Measurements from ENCODE around the gene AGO4. TPM values are rescaled to one million over a fixed set of nuclear protein-coding genes. Genes with fewer than 3 reads are reported as not detected.
"Not testable (repeated sequence)": the region's sequence is repeated elsewhere in the genome, so short reads cannot be mapped to it uniquely, and the experiment has no call there.

The AGO4 gene
- total RNA-seq, 2 donors from 2014 or later, result 6.9 to 11.9 TPM

- Histone ChIP-seq H3K9me3 (no peaks in the 10 kb centered on the region), H3K4me1 (peaks cover 20% of the 10 kb centered on the region), H3K27me3 (no peaks in the 10 kb centered on the region), H3K27ac (no peak overlapping the region), H3K36me3 (replicated peaks in 1 of 2; ENCODE audit: insufficient read depth in 1 of 2, low read depth in 2 of 2) (no peaks in the 10 kb centered on the region), H3K4me3 (no peak overlapping the region)
- DNase-seq, result no peak
- intact Hi-C loops (cut with DNase I), result no loop called here
- no peak for TF ChIP-seq POLR2A (IDR thresholded peaks at IDR 0.05)
- no peak for TF ChIP-seq CTCF (IDR thresholded peaks at IDR 0.05)
- no peak for ATAC-seq
- 58 to 70% methylated on average over 2 of the region's 2 CpGs for WGBS, 2 donors
Measured at GRCh38 chr1:35810096-35810881, 2.5 kb downstream of the AGO4 start.

- H3K27ac ChIP-seq; intact Hi-C loops (cut with DNase I); H3K27me3 ChIP-seq; H3K4me3 ChIP-seq; H3K9me3 ChIP-seq; DNase-seq; ATAC-seq; H3K36me3 ChIP-seq (replicated peaks in 1 of 2; ENCODE audit: insufficient read depth in 1 of 2, low read depth in 2 of 2): not testable (repeated sequence)
- H3K4me1 ChIP-seq, result peaks cover 15% of the 10 kb centered on the region
- WGBS, 2 donors, result 94 to 95% methylated on average over 5 of the region's 5 CpGs
Measured at GRCh38 chr1:35812754-35813153, 4.9 kb downstream of the AGO4 start.

GRCh38 chr1:35825255-35825654, 17.4 kb downstream of the AGO4 start:
- 76 to 77% methylated on average over 1 of the region's 1 CpG for WGBS, 2 donors
- ATAC-seq (no peak), DNase-seq (no peak)
- TF ChIP-seq POLR2A (IDR thresholded peaks at IDR 0.05), result no peak
- TF ChIP-seq CTCF (IDR thresholded peaks at IDR 0.05), result no peak
- no peaks in the 10 kb centered on the region for H3K9me3 ChIP-seq
- peaks cover 6% of the 10 kb centered on the region for H3K4me1 ChIP-seq
- intact Hi-C loops (cut with DNase I), result no loop called here
- H3K36me3 ChIP-seq (replicated peaks in 1 of 2; ENCODE audit: insufficient read depth in 1 of 2, low read depth in 2 of 2), result peaks cover 9 to 16% of the 10 kb centered on the region in 2 donors
- H3K4me3 ChIP-seq, result no peak overlapping the region
- no peak overlapping the region for H3K27ac ChIP-seq
- no peaks in the 10 kb centered on the region for H3K27me3 ChIP-seq

GRCh38 chr1:35832276-35832905, 24.6 kb downstream of the AGO4 start:
- Histone ChIP-seq H3K4me3 (no peak overlapping the region), H3K27ac (no peak overlapping the region), H3K4me1 (no peaks in the 10 kb centered on the region), H3K9me3 (no peaks in the 10 kb centered on the region), H3K27me3 (no peaks in the 10 kb centered on the region), H3K36me3 (replicated peaks in 1 of 2; ENCODE audit: insufficient read depth in 1 of 2, low read depth in 2 of 2) (peaks cover 7 to 19% of the 10 kb centered on the region in 2 donors)
- 92 to 94% methylated on average over 2 of the region's 2 CpGs for WGBS, 2 donors
- no peak for DNase-seq
- TF ChIP-seq CTCF (IDR thresholded peaks at IDR 0.05) (no peak), POLR2A (IDR thresholded peaks at IDR 0.05) (no peak)
- no peak for ATAC-seq
- intact Hi-C loops (cut with DNase I), result no loop called here

GRCh38 chr1:35833395-35833794, 25.6 kb downstream of the AGO4 start:
- intact Hi-C loops (cut with DNase I), result no loop called here

More at GRCh38 chr1:35833395-35833794, 25.6 kb downstream of the AGO4 start:
- Histone ChIP-seq H3K27me3 (no peaks in the 10 kb centered on the region), H3K27ac (no peak overlapping the region), H3K4me3 (no peak overlapping the region), H3K36me3 (replicated peaks in 1 of 2; ENCODE audit: insufficient read depth in 1 of 2, low read depth in 2 of 2) (peaks cover 4 to 19% of the 10 kb centered on the region in 2 donors), H3K4me1 (no peaks in the 10 kb centered on the region), H3K9me3 (no peaks in the 10 kb centered on the region)
- WGBS, 2 donors, result 83 to 100% methylated on average over 2 of the region's 2 CpGs
- no peak for TF ChIP-seq CTCF (IDR thresholded peaks at IDR 0.05)
- no peak for DNase-seq
- no peak for ATAC-seq
